IMR-90 (cell line): Measurements from ENCODE around the gene CROCC2.

Experiments
- BHLHE40 ChIP-seq: fragments of 150-350 bp; IDR thresholded peaks from 2 replicates; pipeline ENCODE4 v1.6.1; 2016; ENCODE audit warnings: mild to moderate bottlenecking, low read depth, low read length
- CEBPB ChIP-seq: IDR thresholded peaks from 2 replicates; pipeline ENCODE4 v1.6.1; 2012; ENCODE audit warnings: low read depth, low read length, improper control_type of control experiment
- CHD1 ChIP-seq: IDR thresholded peaks from 2 replicates; pipeline ENCODE4 v1.6.1; 2012; ENCODE audit warnings: low read depth, low read length, improper control_type of control experiment
- CTCF ChIP-seq: conservative IDR thresholded peaks from 2 replicates; pipeline ENCODE4 v1.5.1; 2012; ENCODE audit warnings: mild to moderate bottlenecking, low read depth, low read length, improper control_type of control experiment
- FOS ChIP-seq: fragments of 150-350 bp; IDR thresholded peaks from 2 replicates; pipeline ENCODE4 v1.6.1; 2016; ENCODE audit warnings: low read depth, low read length
- MAFK ChIP-seq: IDR thresholded peaks from 2 replicates; pipeline ENCODE4 v1.6.1; 2012; ENCODE audit warnings: low read depth, low read length, improper control_type of control experiment
- MAZ ChIP-seq: IDR thresholded peaks from 2 replicates; pipeline ENCODE4 v1.6.1; 2012; ENCODE audit warnings: low read depth, mild to moderate bottlenecking, low read length, improper control_type of control experiment, moderate library complexity, borderline replicate concordance
- MXI1 ChIP-seq: IDR thresholded peaks from 2 replicates; pipeline ENCODE4 v1.6.1; 2012; ENCODE audit warnings: low read depth, mild to moderate bottlenecking, low read length, moderate library complexity, borderline replicate concordance
- POLR2A ChIP-seq: IDR thresholded peaks from 2 replicates; pipeline ENCODE4 v1.6.1; 2012; ENCODE audit warnings: mild to moderate bottlenecking, low read depth, low read length
- RAD21 ChIP-seq: IDR thresholded peaks from 2 replicates; pipeline ENCODE4 v1.6.1; 2012; ENCODE audit warnings: low read length, improper control_type of control experiment
- RCOR1 ChIP-seq: IDR thresholded peaks from 2 replicates; pipeline ENCODE4 v1.6.1; 2012; ENCODE audit warnings: mild to moderate bottlenecking, low read length, improper control_type of control experiment; ENCODE audit not compliant: insufficient replicate concordance
- RFX5 ChIP-seq: IDR thresholded peaks from 2 replicates; pipeline ENCODE4 v1.8.0; 2012; ENCODE audit warnings: low read depth, mild to moderate bottlenecking, low read length, moderate library complexity
- SMC3 ChIP-seq: fragments of 150-350 bp; IDR thresholded peaks from 2 replicates; pipeline ENCODE4 v1.6.1; 2016; ENCODE audit warnings: low read depth, mild to moderate bottlenecking, antibody characterized with exemption, low read length, moderate library complexity
- USF2 ChIP-seq: fragments of 150-350 bp; IDR thresholded peaks from 2 replicates; pipeline ENCODE4 v1.6.1; 2017; ENCODE audit warnings: mild to moderate bottlenecking, antibody characterized with exemption, low read length, low read depth

DNA sequence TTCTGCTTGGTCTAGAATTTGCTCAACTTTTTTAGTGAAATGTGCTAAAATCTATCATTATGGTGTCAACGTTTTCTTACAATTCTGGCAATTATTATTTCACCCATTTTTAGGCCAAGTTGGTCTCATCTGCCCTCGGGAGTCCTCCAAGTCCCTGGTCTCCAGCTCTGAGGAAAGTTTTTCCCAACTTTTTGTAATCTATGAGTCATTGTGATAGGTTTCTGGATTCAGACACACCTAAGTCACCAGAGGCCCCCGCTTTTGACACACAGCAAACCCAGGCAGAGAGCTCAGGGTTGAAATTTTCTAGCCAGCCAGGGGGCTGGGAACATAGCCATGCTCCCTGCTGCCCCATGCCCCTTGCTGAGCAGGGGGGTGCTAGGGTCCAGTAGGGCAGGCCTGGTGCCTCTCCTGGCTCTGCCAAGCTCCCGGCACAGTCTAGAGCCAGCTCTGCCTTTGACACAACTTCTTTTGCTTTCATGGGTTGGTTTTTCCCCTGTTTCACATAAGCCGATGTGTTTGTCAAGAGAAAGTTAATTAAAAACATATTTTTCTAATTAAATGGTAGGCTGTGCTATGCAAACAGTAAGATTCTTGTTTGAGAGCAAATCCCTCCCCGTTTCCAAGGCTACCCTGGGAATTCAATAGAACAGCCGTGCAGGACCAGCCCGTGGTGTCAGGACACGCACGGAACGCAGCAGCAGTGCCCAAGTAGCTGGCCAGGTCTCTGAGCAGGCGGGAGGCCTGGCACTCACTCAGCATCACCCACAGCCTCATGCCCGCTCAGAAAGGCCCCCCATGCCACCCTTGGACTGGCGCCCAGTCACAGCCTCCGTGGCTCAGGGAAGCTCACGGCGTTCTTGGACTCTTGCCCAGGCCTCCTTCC is 66.7 kb downstream of the CROCC2 start:
- TF ChIP-seq BHLHE40 (no peak), CTCF (no peak), POLR2A (no peak), MXI1 (no peak), FOS (no peak), USF2 (no peak), CEBPB (no peak), RAD21 (no peak), RFX5 (no peak), RCOR1 (no peak), MAFK (no peak), SMC3 (no peak), CHD1 (no peak), MAZ (no peak)
